SU-DHL-6 (cell line): ENCODE data around the gene CMTM3.

ENCODE experiments used
- EZH2phosphoT487 ChIP-seq: fragments of 200-600 bp; sonication (generic), shearing (Covaris generic); conservative IDR thresholded peaks from 2 replicates; pipeline ENCODE4 v1.6.1; 2018; ENCODE audit warnings: mild to moderate bottlenecking, antibody characterized with exemption, low read length, moderate library complexity, mixed read lengths
- TF ChIP-seq, protein P1 (sequence below): fragments of 200-600 bp; sonication (generic); IDR thresholded peaks from one replicate; pipeline ENCODE4 v1.5.1; 2017; ENCODE audit warnings: antibody characterized with exemption, mild to moderate bottlenecking, low read length, moderate library complexity; ENCODE audit not compliant: insufficient read depth, poor library complexity, severe bottlenecking

DNA sequence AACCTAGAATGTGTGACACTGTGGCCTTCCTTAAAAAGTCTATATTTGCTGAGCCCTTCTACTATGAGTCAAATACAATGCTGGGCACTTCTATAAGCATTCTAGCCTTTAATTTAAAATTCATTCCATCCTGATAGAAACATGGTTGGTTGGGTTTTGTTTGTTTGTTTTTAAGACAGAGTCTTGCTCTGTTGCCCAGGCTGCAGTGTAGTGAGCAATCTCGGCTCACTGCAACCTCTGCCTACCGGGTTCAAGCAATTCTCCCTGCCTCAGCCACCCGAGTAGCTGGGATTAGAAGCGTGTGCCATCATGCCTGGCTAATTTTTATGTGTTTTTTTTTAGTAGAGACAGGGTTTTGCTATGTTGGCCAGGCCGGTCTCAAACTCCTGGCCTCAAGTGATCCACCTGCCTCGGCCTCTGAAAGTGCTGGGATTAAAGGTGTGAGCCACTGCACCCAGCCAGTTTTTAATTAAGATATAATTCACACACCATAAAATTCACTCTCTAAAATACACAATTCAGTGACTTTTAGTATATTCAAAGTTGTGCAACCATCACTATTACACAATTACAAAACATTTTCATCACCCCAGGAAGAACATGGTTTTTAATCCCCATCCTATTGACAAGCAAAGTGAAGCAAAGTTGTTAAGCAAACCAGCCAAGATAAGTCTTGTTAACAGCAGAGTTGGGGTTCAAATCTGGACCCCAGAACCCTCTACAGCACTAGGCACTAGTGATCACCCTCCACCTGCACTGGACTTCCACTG lies 49.3 kb downstream of the CMTM3 start:
- no peak for TF ChIP-seq EZH2phosphoT487
- TF ChIP-seq, protein P1, sequence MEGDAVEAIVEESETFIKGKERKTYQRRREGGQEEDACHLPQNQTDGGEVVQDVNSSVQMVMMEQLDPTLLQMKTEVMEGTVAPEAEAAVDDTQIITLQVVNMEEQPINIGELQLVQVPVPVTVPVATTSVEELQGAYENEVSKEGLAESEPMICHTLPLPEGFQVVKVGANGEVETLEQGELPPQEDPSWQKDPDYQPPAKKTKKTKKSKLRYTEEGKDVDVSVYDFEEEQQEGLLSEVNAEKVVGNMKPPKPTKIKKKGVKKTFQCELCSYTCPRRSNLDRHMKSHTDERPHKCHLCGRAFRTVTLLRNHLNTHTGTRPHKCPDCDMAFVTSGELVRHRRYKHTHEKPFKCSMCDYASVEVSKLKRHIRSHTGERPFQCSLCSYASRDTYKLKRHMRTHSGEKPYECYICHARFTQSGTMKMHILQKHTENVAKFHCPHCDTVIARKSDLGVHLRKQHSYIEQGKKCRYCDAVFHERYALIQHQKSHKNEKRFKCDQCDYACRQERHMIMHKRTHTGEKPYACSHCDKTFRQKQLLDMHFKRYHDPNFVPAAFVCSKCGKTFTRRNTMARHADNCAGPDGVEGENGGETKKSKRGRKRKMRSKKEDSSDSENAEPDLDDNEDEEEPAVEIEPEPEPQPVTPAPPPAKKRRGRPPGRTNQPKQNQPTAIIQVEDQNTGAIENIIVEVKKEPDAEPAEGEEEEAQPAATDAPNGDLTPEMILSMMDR = no peak
